Mononuclear cell (primary cell): ENCODE measurements around the gene CLDN25. TPM values are rescaled to one million over a fixed set of nuclear protein-coding genes. Genes with fewer than 3 reads are reported as not detected.

ENCODE experiments used
- total RNA-seq: library from RNA; depleted of rRNA; stranded (reverse); fragments of >200 nt; gene quantifications from one replicate; pipeline ENCODE4 v1.2.3, GENCODE V29; 2012

Gene CLDN25
- total RNA-seq, 1 donor, result not detected

Other genes with a start within 250 kb of the CLDN25 start
- not detected for gene TMPRSS5, start 73.5 kb upstream of the CLDN25 start, total RNA-seq
- 4.9 TPM for gene ZW10, start 6.1 kb upstream of the CLDN25 start, total RNA-seq
- 17.0 TPM for gene USP28, start 95.8 kb downstream of the CLDN25 start, total RNA-seq
- gene HTR3B, start 125.0 kb downstream of the CLDN25 start, total RNA-seq, result not detected
- 0.21 TPM for gene HTR3A, start 195.3 kb downstream of the CLDN25 start, total RNA-seq